K562 (cell line): ENCODE measurements around the gene DMRTC1B. TPM values are rescaled to one million over a fixed set of nuclear protein-coding genes. Genes with fewer than 3 reads are reported as not detected.
A peak's percentile ranks its signal among the peaks of the same experiment; 100 is the strongest.
"Not testable (repeated sequence)": the region's sequence is repeated elsewhere in the genome, so short reads cannot be mapped to it uniquely, and the experiment has no call there.

ENCODE experiments used
- ATAC-seq: fragments of 200-7000 bp; cut with Tn5 transposase; 3 replicates; pipeline ENCODE4 v1.9.1; 2020; ENCODE audit warnings: moderate library complexity
- BruUV-seq: library from RNA; stranded (reverse); fragments of 400-500 nt; replicated peaks from 2 replicates; lab custom pipeline; 2021; lab: Mats Ljungman, UMichigan
- CTCF ChIA-PET: fragments of 300-600 bp; formaldehyde crosslinking; extraction: SDS; loops from one replicate; lab custom pipeline; 2021; ENCODE audit warnings: low intra/inter-chr PET ratio; lab: Yijun Ruan, JAX
- POLR2A ChIA-PET: fragments of 300-600, 350-650 bp; sonication (Branson Sonifier 250); formaldehyde crosslinking; extraction: SDS; loops from one replicate; lab custom pipeline; 2021; ENCODE audit warnings: antibody characterized with exemption, inconsistent platforms; lab: Yijun Ruan, JAX
- DNase-seq, 4 experiments: peaks; one replicate each; pipeline versions ENCODE4 v3.0.0 to v3.0.0-alpha.2; 2011 to 2018; ENCODE audit warnings: low spot score in 3 of 4, mixed read lengths in 3 of 4; ENCODE audit errors: extremely low read depth in 1 of 4
- FAIRE-seq: peaks from 2 replicates; lab custom pipeline; 2011; peaks lifted over from hg19 to GRCh38; lab: Jason Lieb, UNC
- H2AFZ ChIP-seq: 2 replicates; pipeline ENCODE4 v1.6.0; 2011; ENCODE audit warnings: low read depth, low read length, control low read depth, inconsistent platforms
- H3K27ac ChIP-seq: fragments of 200-600 bp; 3 replicates; pipeline ENCODE4 v1.8.0; 2011; ENCODE audit warnings: low read depth, mild to moderate bottlenecking, control low read depth, inconsistent platforms, low read length, moderate library complexity, mixed read lengths; ENCODE audit errors: extremely low read depth
- H3K27me3 ChIP-seq, 2 experiments: fragments of 300-600 bp in 1 of 2; 2 replicates in 1 of 2; 3 replicates in 1 of 2; pipeline versions ENCODE4 v1.6.0 to v1.8.0; 2011; ENCODE audit warnings: inconsistent platforms in 2 of 2, low read length in 2 of 2, mild to moderate bottlenecking in 1 of 2, mixed read lengths in 1 of 2, moderate library complexity in 1 of 2; ENCODE audit not compliant: control insufficient read depth in 2 of 2, insufficient read depth in 2 of 2
- H3K36me3 ChIP-seq: fragments of 300-600 bp; 3 replicates; pipeline ENCODE4 v1.8.0; 2011; ENCODE audit warnings: mild to moderate bottlenecking, low read length, inconsistent platforms; ENCODE audit not compliant: control insufficient read depth, insufficient read depth
- H3K4me1 ChIP-seq, 2 experiments: fragments of 200-600 bp in 1 of 2; replicated peaks in 1 of 2; 2 replicates in 1 of 2; 3 replicates in 1 of 2; pipeline versions ENCODE4 v1.5.1 to v1.8.0; 2011; ENCODE audit warnings: inconsistent platforms in 2 of 2, low read length in 2 of 2, mild to moderate bottlenecking in 1 of 2, mixed read lengths in 1 of 2, moderate library complexity in 1 of 2; ENCODE audit not compliant: control insufficient read depth in 2 of 2, insufficient read depth in 2 of 2
- H3K4me2 ChIP-seq: 2 replicates; pipeline ENCODE4 v1.6.1; 2011; ENCODE audit warnings: low read length, control low read depth, inconsistent platforms, mixed read lengths; ENCODE audit not compliant: insufficient read depth
- H3K4me3 ChIP-seq: fragments of 200-600 bp; sonication (generic), shearing (Covaris generic); 2 replicates; pipeline ENCODE4 v1.5.1; 2016; ENCODE audit warnings: control low read depth, inconsistent platforms
- H3K79me2 ChIP-seq: fragments of 200-600 bp; 3 replicates; pipeline ENCODE4 v1.8.0; 2011; ENCODE audit warnings: low read length, inconsistent platforms; ENCODE audit not compliant: control insufficient read depth, insufficient read depth
- H3K9ac ChIP-seq, 2 experiments: 2 replicates each; pipeline versions ENCODE4 v1.6.0 to v1.6.1; 2011; ENCODE audit warnings: low read depth in 2 of 2, low read length in 2 of 2, control low read depth in 1 of 2, inconsistent platforms in 1 of 2, mild to moderate bottlenecking in 1 of 2, mixed read lengths in 1 of 2; ENCODE audit not compliant: insufficient read depth in 1 of 2
- H3K9me1 ChIP-seq: one replicate; pipeline ENCODE4 v1.6.0; 2011; ENCODE audit warnings: inconsistent platforms, mild to moderate bottlenecking, low read length, moderate library complexity; ENCODE audit not compliant: control insufficient read depth, insufficient read depth
- H3K9me3 ChIP-seq: replicated peaks from 2 replicates; pipeline ENCODE4 v1.5.1; 2011; ENCODE audit warnings: low read depth, low read length, inconsistent platforms; ENCODE audit not compliant: control insufficient read depth, insufficient read depth
- H4K20me1 ChIP-seq: replicated peaks from 2 replicates; pipeline ENCODE4 v1.6.1; 2011; ENCODE audit warnings: low read length, inconsistent platforms, mixed read lengths; ENCODE audit not compliant: control insufficient read depth, insufficient read depth
- WGBS: fragments of 100-300 bp; shearing (Covaris generic); methylation state at CpG from one replicate; pipeline ENCODE4 v1.1.6; 2016; ENCODE audit warnings: low coverage, mixed read lengths; ENCODE audit not compliant: insufficient coverage; ENCODE audit errors: missing lambda C conversion rate; 5-methylcytosine and 5-hydroxymethylcytosine counted together
- in situ Hi-C: fragments of 300-500 bp; cut with MboI; formaldehyde crosslinking; loops from 4 replicates; pipeline ENCODE4 v1.15.0; 2018; ENCODE audit warnings: inconsistent platforms, mixed read lengths
- intact Hi-C: fragments of 100-400 bp; cut with micrococcal nuclease; formaldehyde crosslinking; loops from 2 replicates; pipeline ENCODE4 v1.14.2; 2022
- polyA plus RNA-seq, 8 experiments: library from polyadenylated mRNA; depleted of rRNA in 4 of 8; stranded (reverse) in 5 of 8; unstranded in 3 of 8; fragments of >200 nt; fragmentation: Nextera tagmentation in 2 of 8; fragmentation: Illumina TruSeq in 1 of 8; extraction: Ambion mirVana in 2 of 8; extraction: Trizol in 1 of 8; gene quantifications; 2 replicates each; pipeline versions ENCODE4 v1.2.1 to v1.2.3, GENCODE V29; 2011 to 2014; ENCODE audit warnings: inconsistent platforms in 1 of 8, missing spikeins in 1 of 8
- total RNA-seq, 7 experiments: library from RNA; depleted of rRNA in 6 of 7; stranded (reverse); fragments of >200 nt in 6 of 7; fragmentation: Illumina TruSeq in 2 of 7; extraction: Trizol in 2 of 7; gene quantifications; 2 replicates each; pipeline versions ENCODE4 v1.2.1 to v1.2.3, GENCODE V29; 2011 to 2021; ENCODE audit warnings: low replicate concordance in 1 of 7

The DMRTC1B gene
- total and polyA plus RNA-seq, 9 of the 15 experiments (the other 6 are each of a cell fraction or from before 2014, with no cell fraction given): 0.11 to 0.12 TPM; not detected in 7

DNA sequence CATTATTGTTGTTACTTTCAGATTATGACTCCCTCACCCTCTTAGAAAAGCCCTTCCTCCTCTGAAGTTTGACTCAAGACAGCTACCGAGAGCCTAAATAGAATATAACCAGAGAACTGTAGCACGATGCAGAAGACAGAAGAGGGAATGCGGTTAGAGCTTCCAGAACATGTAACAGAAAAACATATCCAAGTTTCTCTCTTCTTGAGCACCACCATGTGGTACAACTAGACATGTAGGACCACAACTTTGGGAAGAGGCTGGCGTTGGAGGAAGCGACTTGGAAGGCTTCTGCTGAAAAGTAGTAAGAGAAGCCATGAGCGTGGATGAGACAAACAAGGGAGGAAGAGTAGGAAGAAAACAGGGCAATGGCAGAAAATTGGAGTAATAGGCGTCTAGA is 31.1 kb upstream of the DMRTC1B start:
- POLR2A ChIA-PET, H3K4me1 ChIP-seq, H2AFZ ChIP-seq, H3K27ac ChIP-seq, ATAC-seq, H3K9ac ChIP-seq, DNase-seq, CTCF ChIA-PET, H3K9me3 ChIP-seq, H3K27me3 ChIP-seq, H3K4me3 ChIP-seq, BruUV-seq, H4K20me1 ChIP-seq, H3K79me2 ChIP-seq, H3K9me1 ChIP-seq, H3K36me3 ChIP-seq, H3K4me2 ChIP-seq, intact Hi-C loops: not testable (repeated sequence)
- no CpG with 5 or more reads among the region's 7 CpGs for WGBS
- FAIRE-seq: peak; percentile 86
- in situ Hi-C loops: loop anchor here (25.0 kb wide), 1 partner anchor 217 kb away; no protein-coding TSS in a partner anchor

DNA sequence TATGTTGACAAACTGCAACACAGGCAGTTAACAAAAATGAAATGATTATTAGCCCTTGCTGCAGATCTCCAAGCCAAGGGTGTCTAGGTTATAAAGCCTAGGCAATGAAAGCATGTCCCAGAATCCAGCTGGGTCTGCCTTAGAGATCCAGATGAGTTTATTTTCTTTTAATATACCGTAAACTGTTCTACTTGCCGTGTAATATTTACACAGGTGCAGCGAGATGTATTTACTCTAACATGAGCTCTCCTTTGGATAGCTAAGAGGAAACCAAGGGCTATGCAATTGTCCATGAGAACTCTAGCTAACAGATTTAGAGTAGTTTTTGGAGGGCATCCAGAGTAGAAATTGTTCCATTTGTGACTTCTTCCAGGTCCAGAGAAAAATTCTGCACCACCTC is 28.1 kb upstream of the DMRTC1B start:
- H4K20me1 ChIP-seq, H2AFZ ChIP-seq, FAIRE-seq, H3K4me2 ChIP-seq, H3K27me3 ChIP-seq, H3K36me3 ChIP-seq, CTCF ChIA-PET, H3K9ac ChIP-seq, H3K9me3 ChIP-seq, BruUV-seq, H3K4me1 ChIP-seq, H3K9me1 ChIP-seq, H3K79me2 ChIP-seq, H3K4me3 ChIP-seq, intact Hi-C loops, H3K27ac ChIP-seq, POLR2A ChIA-PET, DNase-seq, ATAC-seq: not testable (repeated sequence)
- in situ Hi-C loops: loop anchor here (25.0 kb wide), 1 partner anchor 214 kb away; no protein-coding TSS in a partner anchor
- WGBS: no CpG with 5 or more reads among the region's 3 CpGs

DNA sequence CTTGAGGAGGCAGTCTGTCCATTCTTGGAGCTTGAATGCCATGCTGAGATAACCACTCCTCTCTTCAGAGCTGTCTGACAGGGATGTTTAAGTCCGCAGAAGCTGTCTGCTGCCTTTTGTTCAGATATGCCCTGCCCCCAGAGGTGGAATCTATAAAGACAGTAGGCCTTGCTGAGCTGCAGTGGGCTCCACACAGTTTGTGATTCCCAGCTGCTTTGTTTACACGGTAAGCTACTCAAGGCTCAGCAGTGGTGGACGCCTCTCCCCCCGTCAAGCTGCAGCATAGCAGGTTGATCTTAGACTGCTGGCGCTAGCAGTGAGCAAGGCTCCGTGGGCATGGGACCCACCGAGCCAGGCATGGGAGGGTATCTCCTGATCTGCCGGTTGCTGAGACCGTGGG is 16.2 kb upstream of the DMRTC1B start:
- POLR2A ChIA-PET, in situ Hi-C loops, H3K27me3 ChIP-seq, H3K4me2 ChIP-seq, ATAC-seq, FAIRE-seq, intact Hi-C loops, H3K36me3 ChIP-seq, H3K9me3 ChIP-seq, H3K4me3 ChIP-seq, H2AFZ ChIP-seq, H3K9ac ChIP-seq, H3K27ac ChIP-seq, H3K9me1 ChIP-seq, CTCF ChIA-PET, DNase-seq, H3K79me2 ChIP-seq, H4K20me1 ChIP-seq, BruUV-seq, H3K4me1 ChIP-seq: not testable (repeated sequence)
- WGBS: no CpG with 5 or more reads among the region's 9 CpGs

DNA sequence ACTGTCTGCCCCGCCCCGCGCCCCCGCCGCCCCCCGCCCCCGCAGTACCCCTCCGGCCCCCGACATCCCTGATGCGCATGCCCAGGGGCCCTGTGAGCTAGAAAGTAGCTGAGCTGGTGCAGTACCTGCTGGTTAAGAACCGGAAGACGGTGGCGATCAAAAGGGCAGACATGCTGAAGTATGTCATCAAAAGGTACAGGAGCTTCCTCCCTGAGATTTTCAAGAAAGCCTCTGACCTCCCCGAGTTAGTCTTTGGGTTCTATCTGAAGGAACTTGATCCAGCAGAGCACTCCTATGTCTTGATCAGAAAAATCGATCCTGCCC is 739 bp downstream of the DMRTC1B start:
- BruUV-seq, H3K4me2 ChIP-seq, H3K9ac ChIP-seq, H2AFZ ChIP-seq, POLR2A ChIA-PET, H4K20me1 ChIP-seq, intact Hi-C loops, FAIRE-seq, H3K27ac ChIP-seq, H3K4me3 ChIP-seq, H3K9me3 ChIP-seq, H3K4me1 ChIP-seq, ATAC-seq, H3K27me3 ChIP-seq, CTCF ChIA-PET, H3K9me1 ChIP-seq, in situ Hi-C loops, DNase-seq, H3K36me3 ChIP-seq, H3K79me2 ChIP-seq: not testable (repeated sequence)
- WGBS: no CpG with 5 or more reads among the region's 15 CpGs
